Fibroblast of peridontal ligament (primary cell): ENCODE results near the gene DLL3.

Experiments used
- DNase-seq: peaks from one replicate; pipeline ENCODE4 v3.0.0-alpha.2; 2010; ENCODE audit errors: extremely low read depth

Gene DLL3

GRCh38 chr19:39517432-39517831, 18.7 kb downstream of the DLL3 start:
- no peak for DNase-seq

GRCh38 chr19:39518458-39518857, 19.7 kb downstream of the DLL3 start:
- no peak for DNase-seq

- DNase-seq = no peak
Observed at GRCh38 chr19:39518975-39519374, 20.2 kb downstream of the DLL3 start.

GRCh38 chr19:39520541-39521484, 22.1 kb downstream of the DLL3 start:
- no peak for DNase-seq

- no peak for DNase-seq
Observed at GRCh38 chr19:39524495-39524894, 25.7 kb downstream of the DLL3 start.

- DNase-seq = no peak
Observed at GRCh38 chr19:39525205-39525604, 26.5 kb downstream of the DLL3 start.

- no peak for DNase-seq
Observed at GRCh38 chr19:39531834-39532232, 33.1 kb downstream of the DLL3 start.

GRCh38 chr19:39532233-39533002, 33.7 kb downstream of the DLL3 start, which contains the start of gene EID2B:
EID2B (minus strand) TSS chr19:39532852; CDS start chr19:39532802, 50 bp downstream.
- peak; percentile 97 for DNase-seq

GRCh38 chr19:39533003-39533512, 34.3 kb downstream of the DLL3 start:
- DNase-seq = no peak

GRCh38 chr19:39533791-39534190, 35.0 kb downstream of the DLL3 start:
- no peak for DNase-seq

GRCh38 chr19:39539165-39539517, 40.4 kb downstream of the DLL3 start:
- no peak for DNase-seq

GRCh38 chr19:39539518-39540332, 41.0 kb downstream of the DLL3 start, which contains the start of gene EID2:
EID2 (minus strand) TSS chr19:39540161; CDS start chr19:39540079, 82 bp downstream.
- peak; percentile 94 for DNase-seq

GRCh38 chr19:39540333-39540673, 41.6 kb downstream of the DLL3 start:
- no peak for DNase-seq

GRCh38 chr19:39542206-39542605, 43.5 kb downstream of the DLL3 start:
- no peak for DNase-seq

GRCh38 chr19:39543477-39543857, 44.7 kb downstream of the DLL3 start:
- no peak for DNase-seq

GRCh38 chr19:39544226-39544903, 45.6 kb downstream of the DLL3 start:
- peak; percentile 36 for DNase-seq

- no peak for DNase-seq
Observed at GRCh38 chr19:39544911-39545310, 46.2 kb downstream of the DLL3 start.

GRCh38 chr19:39546599-39546998, 47.9 kb downstream of the DLL3 start:
- DNase-seq = no peak

GRCh38 chr19:39550197-39550596, 51.5 kb downstream of the DLL3 start:
- no peak for DNase-seq

- no peak for DNase-seq
Observed at GRCh38 chr19:39553082-39553652, 54.4 kb downstream of the DLL3 start.
